Muscle of arm (tissue), 14 donors: ENCODE data around the gene OR51F1. TPM values are rescaled to one million over a fixed set of nuclear protein-coding genes. Genes with fewer than 3 reads are reported as not detected.
"Not testable (repeated sequence)": the region's sequence is repeated elsewhere in the genome, so short reads cannot be mapped to it uniquely, and the experiment has no call there.

Experiments
- DNase-seq: peaks from one replicate; pipeline ENCODE4 v3.0.0-alpha.2; 2013
- long read RNA-seq, 11 donors: transcript quantifications; one replicate each; lab custom pipeline, GENCODE V29; 2026
- polyA plus RNA-seq, 12 donors: library from polyadenylated mRNA; unstranded; fragments of 120-200 nt; gene quantifications; one replicate each; pipeline ENCODE4 v1.2.1, GENCODE V29; 2013; ENCODE audit not compliant: insufficient read length in 12 of 12

Gene OR51F1, protein sequence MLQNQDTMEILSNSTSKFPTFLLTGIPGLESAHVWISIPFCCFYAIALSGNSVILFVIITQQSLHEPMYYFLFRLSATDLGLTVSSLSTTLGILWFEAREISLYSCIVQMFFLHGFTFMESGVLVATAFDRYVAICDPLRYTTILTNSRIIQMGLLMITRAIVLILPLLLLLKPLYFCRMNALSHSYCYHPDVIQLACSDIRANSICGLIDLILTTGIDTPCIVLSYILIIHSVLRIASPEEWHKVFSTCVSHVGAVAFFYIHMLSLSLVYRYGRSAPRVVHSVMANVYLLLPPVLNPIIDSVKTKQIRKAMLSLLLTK
- polyA plus RNA-seq = not detected
- long read RNA-seq, donor 1 = 0 reads
- long read RNA-seq, donor 2 = 0 reads
- long read RNA-seq, donor 3 = 0 reads
- long read RNA-seq, donor 4 = 0 reads
- long read RNA-seq, donor 5 = 0 reads
- long read RNA-seq, donor 6 = 0 reads
- long read RNA-seq, donor 7 = 0 reads
- long read RNA-seq, donor 8 = 0 reads
- long read RNA-seq, donor 9 = 0 reads
- long read RNA-seq, donor 10 = 0 reads
- long read RNA-seq, donor 11 = 0 reads

- DNase-seq = no peak
These were observed at the start of gene OR51F1 for GRCh38 chr11:4769838-4770237. TSS of gene OR51F1 (minus strand) at chr11:4769938. CDS start at chr11:4769938, 0 bp downstream.

DNA sequence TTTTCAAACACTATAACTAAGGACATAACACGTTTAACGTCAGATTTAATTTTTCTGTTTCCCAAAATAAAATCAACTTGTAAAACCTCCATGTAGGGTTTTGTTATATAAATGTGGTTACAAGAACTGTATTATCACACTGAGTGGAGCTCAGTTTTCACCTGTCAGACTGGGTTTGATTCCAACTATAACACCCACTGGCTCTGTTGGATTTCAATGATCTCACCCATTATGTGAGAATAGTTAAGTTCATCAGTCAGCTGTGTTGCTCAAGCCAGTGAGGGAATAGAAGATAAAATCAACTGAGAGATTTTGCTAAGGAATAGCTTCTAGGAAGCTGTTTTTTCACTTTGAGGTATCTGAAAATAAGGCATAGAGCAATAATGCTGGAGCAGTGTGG lies 39.5 kb upstream of the OR51F1 start:
- DNase-seq = no peak

DNA sequence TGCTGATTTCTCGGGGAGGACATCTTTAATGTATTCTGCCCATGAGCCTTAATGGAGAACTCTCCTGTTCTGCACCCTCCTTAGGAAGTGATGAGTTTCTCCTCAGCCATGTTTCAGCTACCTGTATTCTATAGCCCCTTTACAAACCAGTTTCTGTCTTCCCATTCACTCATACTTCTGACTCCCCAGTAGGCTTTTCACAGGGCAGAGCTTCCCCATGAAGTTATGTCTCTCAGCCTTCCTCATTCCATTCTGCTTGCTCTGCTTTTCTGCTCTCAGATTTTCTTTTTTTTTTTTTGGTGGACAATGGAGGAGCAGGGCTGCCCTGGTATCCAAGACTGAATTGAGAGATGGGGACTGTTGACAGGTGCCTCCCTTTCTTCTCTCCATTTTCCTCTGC lies 38.7 kb upstream of the OR51F1 start:
- DNase-seq = no peak

- DNase-seq = no peak
These were observed 34.5 kb upstream of the OR51F1 start, which contains the start of gene OR52R1 for GRCh38 chr11:4804280-4804679. TSS of gene OR52R1 (minus strand) at chr11:4804380. CDS start at chr11:4804380, 0 bp downstream.

DNA sequence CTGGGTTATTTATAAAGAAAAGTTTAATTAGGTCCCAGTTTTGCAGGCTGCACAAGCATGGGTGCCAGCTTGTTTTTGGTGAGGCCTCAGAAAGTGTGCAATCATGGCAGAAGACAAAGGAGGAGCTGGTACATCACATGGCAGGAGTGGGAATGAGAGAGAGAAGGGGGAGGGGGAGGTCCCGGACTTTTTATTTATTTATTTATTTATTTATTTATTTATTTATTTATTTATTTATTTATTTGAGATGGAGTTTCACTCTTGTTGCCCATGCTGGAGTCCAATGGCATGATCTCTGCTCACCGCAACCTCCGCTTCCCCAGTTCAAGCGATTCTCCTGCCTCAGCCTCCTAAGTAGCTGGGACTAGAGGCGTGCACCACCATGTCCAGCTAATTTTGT lies 31.6 kb upstream of the OR51F1 start:
- DNase-seq = not testable (repeated sequence)

DNA sequence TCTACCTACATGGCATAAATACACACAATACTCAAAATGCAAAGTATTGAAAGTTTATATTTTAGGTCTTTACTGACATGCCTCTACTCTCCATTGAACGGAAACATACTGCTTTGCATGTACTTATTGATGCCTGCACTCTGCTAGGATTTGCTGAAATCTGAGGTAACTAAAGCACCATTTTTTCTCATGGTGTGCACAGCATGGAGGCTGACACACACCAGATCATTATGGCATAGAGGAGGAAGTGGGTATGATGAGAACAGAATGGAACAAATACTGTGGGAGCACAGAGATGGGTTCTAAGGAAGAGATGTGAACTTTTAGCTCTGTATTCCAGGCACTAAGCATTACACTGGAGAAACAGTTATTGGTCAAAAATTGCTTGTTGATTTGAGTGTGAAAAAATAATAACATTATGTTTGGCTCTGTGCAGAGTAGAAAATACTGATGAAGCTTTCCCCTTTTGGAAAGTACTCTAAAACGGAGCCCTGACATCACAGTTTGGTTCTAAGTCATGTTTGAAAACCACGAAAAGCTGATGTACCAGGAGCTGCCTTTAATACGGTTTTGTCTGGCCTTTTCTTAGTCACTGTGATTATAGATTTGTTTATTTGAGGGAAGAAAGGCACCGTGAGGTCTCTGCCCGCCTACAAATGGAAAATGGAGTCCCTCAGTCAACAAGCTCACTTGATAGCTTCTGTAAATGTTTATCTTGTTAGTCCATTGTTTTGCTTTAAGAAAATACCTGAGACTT lies 28.9 kb upstream of the OR51F1 start:
- no peak for DNase-seq

DNA sequence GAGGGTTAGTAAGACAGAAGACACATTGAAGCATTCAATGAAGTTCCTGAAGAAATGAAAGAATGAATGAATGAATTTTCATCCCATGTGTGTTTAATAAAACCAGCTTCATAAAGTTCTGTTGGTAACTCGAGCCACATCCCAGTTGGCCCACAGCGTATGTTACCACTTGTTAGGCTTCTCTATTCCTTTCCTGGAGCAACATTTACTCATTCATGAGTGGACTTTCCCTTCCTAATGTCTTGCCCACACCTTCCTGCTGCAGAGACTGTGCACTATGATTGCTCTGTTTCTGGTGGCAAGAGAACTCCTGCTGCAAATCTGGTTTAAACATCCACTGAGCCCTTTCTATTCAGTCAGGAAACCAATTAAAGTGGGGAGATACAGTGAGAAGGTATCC lies 27.5 kb upstream of the OR51F1 start:
- no peak for DNase-seq

DNA sequence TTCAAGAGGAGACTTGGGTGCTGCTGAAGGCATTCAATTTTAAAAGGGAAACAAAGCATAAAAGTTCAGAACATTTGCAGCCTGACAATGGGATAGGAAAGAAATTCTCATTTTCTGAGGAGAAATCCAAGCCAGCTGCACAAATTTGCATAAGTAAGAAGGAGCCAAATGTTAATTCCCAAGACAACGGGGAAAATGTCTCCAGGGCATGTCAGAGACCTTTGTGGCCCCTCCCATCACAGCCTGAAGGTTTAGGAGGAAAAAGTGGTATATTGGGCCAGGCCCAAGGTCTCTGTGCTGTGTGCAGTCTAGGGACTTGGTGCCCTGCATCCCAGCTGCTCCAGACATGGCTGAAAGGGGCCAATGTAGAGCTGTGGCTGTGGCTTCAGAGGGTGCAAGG lies 12.7 kb upstream of the OR51F1 start:
- DNase-seq = no peak

DNA sequence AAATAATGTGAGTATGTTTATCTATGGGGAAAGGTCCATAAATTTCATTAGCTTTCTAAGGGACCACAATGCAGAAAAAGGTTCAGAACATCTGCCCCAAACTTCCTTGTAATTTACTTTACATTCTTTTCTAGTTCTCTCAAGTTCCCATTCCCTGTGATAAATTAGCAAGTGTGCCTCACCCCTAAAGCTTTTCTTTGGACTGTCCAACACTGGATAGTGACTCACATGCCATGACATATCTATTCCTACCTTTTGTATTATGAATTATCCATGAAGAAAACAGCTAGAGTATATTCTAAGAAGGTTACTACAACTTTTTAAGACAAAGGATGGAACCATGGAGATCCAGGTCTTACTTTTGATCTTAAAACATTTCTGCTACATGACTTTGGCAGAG lies 1.6 kb downstream of the OR51F1 start:
- DNase-seq = no peak

GRCh38 chr11:4766420-4767043 lies 3.2 kb downstream of the OR51F1 start:
- DNase-seq = no peak

DNA sequence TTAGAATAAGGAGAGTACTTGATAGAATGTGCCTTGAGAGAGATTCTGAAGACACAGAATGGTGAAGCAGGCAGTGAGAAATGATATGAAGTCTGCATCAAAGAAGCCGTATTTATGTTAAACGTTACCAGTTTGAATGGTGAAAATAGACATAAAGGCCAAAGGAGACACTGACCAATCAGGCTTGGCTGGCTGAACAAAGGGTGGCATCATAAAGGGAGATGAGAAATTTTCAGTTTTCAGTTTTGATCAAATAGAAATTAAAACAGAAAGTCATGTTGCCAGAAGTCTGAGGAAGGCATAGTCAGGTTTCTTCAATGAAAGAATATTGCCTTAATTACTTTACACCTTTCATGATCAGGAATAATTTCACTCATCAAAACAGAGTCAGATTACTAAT lies 6.6 kb downstream of the OR51F1 start:
- no peak for DNase-seq

- DNase-seq = no peak
These were observed 18.5 kb downstream of the OR51F1 start for GRCh38 chr11:4751201-4751600.

- DNase-seq = no peak
These were observed 21.3 kb downstream of the OR51F1 start for GRCh38 chr11:4748438-4748837.

GRCh38 chr11:4740735-4741134 lies 29.0 kb downstream of the OR51F1 start:
- no peak for DNase-seq

DNA sequence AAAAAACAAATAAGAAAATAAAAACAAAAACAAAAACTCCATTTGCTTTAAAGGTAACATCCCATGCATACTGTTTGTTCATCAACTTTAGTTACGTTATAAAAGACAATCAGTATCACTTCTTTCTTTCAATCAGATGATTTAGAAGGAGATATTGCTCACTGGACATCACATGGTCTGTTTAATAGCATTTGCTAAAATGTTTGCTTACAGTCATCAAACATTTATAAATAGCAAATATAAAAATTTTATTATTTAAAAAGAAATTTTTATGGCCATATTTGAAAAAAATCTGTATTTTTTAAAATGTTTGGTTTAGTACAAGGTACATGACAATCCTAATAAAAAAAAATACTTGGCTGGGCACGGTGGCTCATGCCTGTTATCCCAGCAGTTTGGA lies 42.6 kb downstream of the OR51F1 start:
- DNase-seq = no peak

DNA sequence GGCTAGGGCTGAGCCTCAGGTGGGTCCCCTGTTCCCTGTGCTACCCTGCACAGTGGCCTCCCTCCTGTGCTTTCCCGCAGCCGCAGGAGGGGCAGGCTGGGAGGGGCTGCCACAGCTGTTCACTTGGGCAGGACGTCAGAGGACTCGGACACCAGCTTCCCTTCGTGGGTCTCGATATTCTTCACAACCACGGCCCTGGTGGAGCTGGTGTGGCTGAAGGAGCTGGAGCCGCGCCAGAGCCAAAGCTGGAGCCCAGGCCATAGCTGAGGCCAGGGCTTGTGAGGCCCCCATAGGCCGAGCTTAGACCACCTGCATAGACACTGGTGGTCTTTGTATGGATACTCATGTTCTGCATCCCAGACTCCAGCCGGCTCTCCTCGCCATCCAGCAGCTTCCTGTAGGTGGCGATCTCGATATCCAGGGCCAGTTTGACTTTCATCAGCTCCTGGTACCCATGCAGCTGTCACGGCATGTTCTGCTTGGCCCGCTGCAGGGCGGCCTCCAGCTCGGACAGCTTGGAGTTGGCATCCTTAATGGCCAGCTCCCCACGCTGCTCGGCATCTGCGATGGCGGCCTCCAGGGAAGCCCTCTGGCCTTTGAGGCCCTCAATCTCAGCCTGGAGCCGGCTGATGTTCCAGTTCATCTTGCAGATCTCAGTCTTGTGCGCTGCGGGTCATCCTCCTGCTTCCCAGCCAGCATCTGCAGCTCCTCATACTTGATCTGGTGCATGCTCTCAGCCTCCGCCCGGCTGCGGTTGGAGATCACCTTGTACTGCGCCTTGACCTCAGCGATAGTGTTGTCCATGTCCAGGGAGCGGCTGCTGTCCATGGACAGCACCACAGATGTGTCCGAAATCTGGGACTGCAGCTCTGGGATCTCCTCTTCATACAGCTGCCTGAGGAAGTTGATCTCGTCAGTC lies 46.9 kb downstream of the OR51F1 start:
- not testable (repeated sequence) for DNase-seq

Other genes starting within 250 kb of the OR51F1 start
- gene OR52M1, start 224.7 kb downstream of the OR51F1 start, polyA plus RNA-seq = not detected
- gene OR52I2, start 188.2 kb downstream of the OR51F1 start, polyA plus RNA-seq = not detected
- gene OR52I1, start 175.9 kb downstream of the OR51F1 start, polyA plus RNA-seq = under 1 TPM in 3 of 12 donors, not detected in 9; 0.05 to 0.07 (median 0.07) TPM
- gene TRIM68, start 161.7 kb downstream of the OR51F1 start, polyA plus RNA-seq = 10 to 100 TPM in 3 of 12 donors, 1 to 10 TPM in 8, not detected in 1; 6.5 to 13.8 (median 8.6) TPM
- not detected for gene OR51D1, start 132.5 kb downstream of the OR51F1 start, polyA plus RNA-seq
- gene OR51E1, start 126.0 kb downstream of the OR51F1 start, polyA plus RNA-seq = 1 to 10 TPM in 10 of 12 donors, not detected in 2; 1.5 to 3.3 (median 2.3) TPM
- 1 to 10 TPM in 6 of 12 donors, under 1 TPM in 4, not detected in 2; 0.90 to 1.7 (median 1.1) TPM for gene OR51E2, start 72.1 kb downstream of the OR51F1 start, polyA plus RNA-seq
- under 1 TPM in 1 of 12 donors, not detected in 11; 0.32 TPM for gene MMP26, start 65.2 kb downstream of the OR51F1 start, polyA plus RNA-seq
- not detected for gene OR52R1, start 34.4 kb upstream of the OR51F1 start, polyA plus RNA-seq
- gene OR51F2, start 51.4 kb upstream of the OR51F1 start, polyA plus RNA-seq = not detected
- not detected for gene OR51S1, start 79.3 kb upstream of the OR51F1 start, polyA plus RNA-seq
- not detected for gene OR51T1, start 112.0 kb upstream of the OR51F1 start, polyA plus RNA-seq
- gene OR51A7, start 133.8 kb upstream of the OR51F1 start, polyA plus RNA-seq = not detected
- not detected for gene OR51G2, start 149.4 kb upstream of the OR51F1 start, polyA plus RNA-seq
- gene OR51G1, start 154.4 kb upstream of the OR51F1 start, polyA plus RNA-seq = not detected
- gene OR51A4, start 177.7 kb upstream of the OR51F1 start, polyA plus RNA-seq = not detected
- not detected for gene OR51A2, start 185.8 kb upstream of the OR51F1 start, polyA plus RNA-seq
- under 1 TPM in 2 of 12 donors, not detected in 10; 0.03 TPM for gene OR51L1, start 224.9 kb upstream of the OR51F1 start, polyA plus RNA-seq